ENCODE data around the gene SYCP2.

DNA sequence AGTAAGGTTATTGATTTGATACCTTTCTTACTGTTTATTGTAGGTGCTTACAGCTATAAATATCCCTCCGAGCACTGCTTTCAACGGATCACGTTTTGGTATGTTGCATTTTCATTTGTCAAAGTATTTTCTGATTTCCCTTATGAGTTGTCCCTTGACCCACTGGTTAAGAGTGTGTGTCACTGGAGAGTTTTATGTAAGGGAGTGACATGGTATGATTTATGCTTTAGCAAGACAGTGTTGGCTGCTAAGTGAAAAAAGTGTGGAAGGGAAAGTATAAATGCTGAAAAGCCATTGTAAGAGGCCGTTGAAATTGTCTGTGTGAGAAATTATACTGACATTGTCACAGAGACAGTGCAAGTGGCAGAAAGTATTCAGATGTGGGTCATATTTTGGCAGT, 72.0 kb downstream of the SYCP2 start:
- TF ChIP-seq, protein P1, sequence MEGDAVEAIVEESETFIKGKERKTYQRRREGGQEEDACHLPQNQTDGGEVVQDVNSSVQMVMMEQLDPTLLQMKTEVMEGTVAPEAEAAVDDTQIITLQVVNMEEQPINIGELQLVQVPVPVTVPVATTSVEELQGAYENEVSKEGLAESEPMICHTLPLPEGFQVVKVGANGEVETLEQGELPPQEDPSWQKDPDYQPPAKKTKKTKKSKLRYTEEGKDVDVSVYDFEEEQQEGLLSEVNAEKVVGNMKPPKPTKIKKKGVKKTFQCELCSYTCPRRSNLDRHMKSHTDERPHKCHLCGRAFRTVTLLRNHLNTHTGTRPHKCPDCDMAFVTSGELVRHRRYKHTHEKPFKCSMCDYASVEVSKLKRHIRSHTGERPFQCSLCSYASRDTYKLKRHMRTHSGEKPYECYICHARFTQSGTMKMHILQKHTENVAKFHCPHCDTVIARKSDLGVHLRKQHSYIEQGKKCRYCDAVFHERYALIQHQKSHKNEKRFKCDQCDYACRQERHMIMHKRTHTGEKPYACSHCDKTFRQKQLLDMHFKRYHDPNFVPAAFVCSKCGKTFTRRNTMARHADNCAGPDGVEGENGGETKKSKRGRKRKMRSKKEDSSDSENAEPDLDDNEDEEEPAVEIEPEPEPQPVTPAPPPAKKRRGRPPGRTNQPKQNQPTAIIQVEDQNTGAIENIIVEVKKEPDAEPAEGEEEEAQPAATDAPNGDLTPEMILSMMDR (IDR thresholded peaks at IDR 0.05; ENCODE audit: poor library complexity), result no peak
- TF ChIP-seq EZH2 (IDR thresholded peaks at IDR 0.05; ENCODE audit: borderline replicate concordance) (no peak), EZH2phosphoT487 (IDR thresholded peaks at IDR 0.05; ENCODE audit: low read depth, severe bottlenecking, unreplicated experiment) (no peak)
